Thyroid gland (tissue), 4 donors: ENCODE data around the gene ARFGAP2. TPM values are rescaled to one million over a fixed set of nuclear protein-coding genes. Genes with fewer than 3 reads are reported as not detected.

ENCODE experiments used
- DNase-seq, 2 donors: peaks; one replicate each; pipeline ENCODE4 v3.0.0-alpha.2; 2019
- H3K27ac ChIP-seq, 3 donors: fragments of 200-600 bp; sonication (generic); 1 replicate in 2 of 3; 2 replicates in 1 of 3; pipeline ENCODE4 v1.5.1; 2016 to 2019; ENCODE audit warnings: mild to moderate bottlenecking in 1 of 3, moderate library complexity in 1 of 3
- H3K27me3 ChIP-seq: fragments of 200-600 bp; sonication (generic); one replicate; pipeline ENCODE4 v1.5.1; 2019
- H3K36me3 ChIP-seq, 2 donors: fragments of 200-600 bp; sonication (generic); one replicate each; pipeline ENCODE4 v1.5.1; 2016 to 2019
- H3K4me1 ChIP-seq, 2 donors: fragments of 200-600 bp; sonication (generic); one replicate each; pipeline ENCODE4 v1.5.1; 2017 to 2019
- H3K4me3 ChIP-seq, 3 donors: fragments of 200-600 bp; sonication (generic); replicated peaks in 1 of 3; 1 replicate in 2 of 3; 2 replicates in 1 of 3; pipeline ENCODE4 v1.5.1; 2016; ENCODE audit warnings: mild to moderate bottlenecking in 1 of 3
- H3K9me3 ChIP-seq: fragments of 200-600 bp; sonication (generic); one replicate; pipeline ENCODE4 v1.5.1; 2017
- CTCF ChIP-seq, 6 experiments: fragments of 200-600 bp in 3 of 6; fragments of 450-650 bp in 3 of 6; sonication (generic) in 3 of 6; IDR thresholded peaks; one replicate each; pipeline ENCODE4 v1.5.1; 2016 to 2019; ENCODE audit warnings: antibody characterized with exemption in 6 of 6, mild to moderate bottlenecking in 2 of 6, inconsistent platforms in 1 of 6, moderate library complexity in 1 of 6
- POLR2A ChIP-seq, 2 donors: fragments of 450-650 bp; IDR thresholded peaks; one replicate each; pipeline ENCODE4 v1.6.1; 2017; ENCODE audit warnings: antibody characterized with exemption in 2 of 2, mild to moderate bottlenecking in 2 of 2, moderate library complexity in 1 of 2
- WGBS, 2 donors: methylation state at CpG; one replicate each; pipeline ENCODE4 v1.1.5; 2017; 5-methylcytosine and 5-hydroxymethylcytosine counted together
- intact Hi-C: fragments of 100-400 bp; cut with DNase I; formaldehyde crosslinking; loops from one replicate; pipeline ENCODE4 v1.15.1; 2023
- total RNA-seq, 4 donors: library from RNA; depleted of rRNA; stranded (reverse); fragments of >200 nt; gene quantifications; one replicate each; pipeline ENCODE4 v1.2.3, GENCODE V29; 2016

Gene ARFGAP2
- total RNA-seq, 4 donors from 2014 or later = 145 to 194 (median 160) TPM

DNA sequence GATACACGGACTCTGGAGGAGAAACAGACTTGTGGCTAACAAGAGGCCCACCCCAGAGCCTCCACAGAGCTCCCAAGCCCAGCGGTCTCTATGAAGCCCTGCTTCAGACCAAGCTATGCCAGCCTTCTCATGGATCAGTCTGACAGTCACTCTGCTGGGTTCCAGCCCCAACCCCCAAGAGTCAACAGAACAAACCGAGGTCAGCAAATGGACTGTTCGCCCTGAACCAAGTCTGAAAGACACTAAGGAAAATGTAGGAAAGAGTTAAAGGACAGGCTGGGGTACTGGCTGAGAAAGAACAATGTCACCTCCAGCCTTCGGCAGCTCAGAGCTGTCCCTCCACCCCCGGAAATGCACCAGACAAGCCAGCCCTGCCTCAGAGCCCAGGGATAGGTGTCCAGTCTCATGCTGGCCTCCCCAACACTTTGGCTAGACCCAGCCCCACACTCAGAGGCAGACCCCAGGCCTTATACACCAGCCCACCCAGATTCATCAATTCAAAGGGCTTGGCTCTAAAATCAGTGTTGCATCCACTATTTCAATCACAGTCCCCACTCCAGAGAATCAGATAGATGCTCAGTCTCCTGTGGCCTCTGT lies 3.8 kb downstream of the ARFGAP2 start:
- peaks cover 41 to 57% of the 10 kb centered on the region in 2 donors for H3K36me3 ChIP-seq
- H3K4me3 ChIP-seq = no peak overlapping the region
- H3K9me3 ChIP-seq = no peaks in the 10 kb centered on the region
- no peak for DNase-seq
- TF ChIP-seq CTCF (IDR thresholded peaks at IDR 0.05) (no peak), POLR2A (IDR thresholded peaks at IDR 0.05) (no peak)
- H3K4me1 ChIP-seq = peaks cover 16 to 20% of the 10 kb centered on the region in 2 donors
- H3K27ac ChIP-seq = no peak overlapping the region
- intact Hi-C loops = no loop called here
- H3K27me3 ChIP-seq = no peaks in the 10 kb centered on the region
- 82 to 92% methylated on average over 6 of the region's 6 CpGs for WGBS, 2 donors

DNA sequence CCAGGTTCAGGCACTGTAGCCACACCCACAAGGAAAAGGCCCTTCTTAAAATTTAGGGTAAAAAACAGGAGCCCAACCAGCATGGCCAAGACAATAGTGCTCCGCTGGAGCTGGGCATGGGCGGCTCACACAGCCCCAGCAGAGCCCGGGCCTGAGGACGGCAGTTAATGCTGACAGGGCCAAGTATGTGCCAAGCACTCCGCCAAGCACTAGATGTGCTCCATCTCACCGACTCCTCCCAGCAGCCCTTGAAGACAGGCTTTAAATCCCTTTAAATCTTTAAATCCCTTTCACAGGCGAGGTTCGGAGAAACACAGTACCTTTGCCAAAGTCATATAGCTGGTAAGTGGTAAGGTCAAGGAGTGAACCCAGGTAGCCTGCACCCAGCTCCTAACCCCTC lies 4.8 kb downstream of the ARFGAP2 start:
- H3K4me3 ChIP-seq = no peak overlapping the region
- WGBS, 2 donors = 74 to 87% methylated on average over 4 to 7 of the region's 8 CpGs
- H3K27me3 ChIP-seq = no peaks in the 10 kb centered on the region
- no peak for DNase-seq
- intact Hi-C loops = no loop called here
- TF ChIP-seq POLR2A (IDR thresholded peaks at IDR 0.05) (no peak), CTCF (IDR thresholded peaks at IDR 0.05) (no peak)
- H3K27ac ChIP-seq = no peak overlapping the region
- no peaks in the 10 kb centered on the region for H3K9me3 ChIP-seq
- H3K4me1 ChIP-seq = peaks cover 10 to 14% of the 10 kb centered on the region in 2 donors
- peaks cover 51 to 65% of the 10 kb centered on the region in 2 donors for H3K36me3 ChIP-seq

DNA sequence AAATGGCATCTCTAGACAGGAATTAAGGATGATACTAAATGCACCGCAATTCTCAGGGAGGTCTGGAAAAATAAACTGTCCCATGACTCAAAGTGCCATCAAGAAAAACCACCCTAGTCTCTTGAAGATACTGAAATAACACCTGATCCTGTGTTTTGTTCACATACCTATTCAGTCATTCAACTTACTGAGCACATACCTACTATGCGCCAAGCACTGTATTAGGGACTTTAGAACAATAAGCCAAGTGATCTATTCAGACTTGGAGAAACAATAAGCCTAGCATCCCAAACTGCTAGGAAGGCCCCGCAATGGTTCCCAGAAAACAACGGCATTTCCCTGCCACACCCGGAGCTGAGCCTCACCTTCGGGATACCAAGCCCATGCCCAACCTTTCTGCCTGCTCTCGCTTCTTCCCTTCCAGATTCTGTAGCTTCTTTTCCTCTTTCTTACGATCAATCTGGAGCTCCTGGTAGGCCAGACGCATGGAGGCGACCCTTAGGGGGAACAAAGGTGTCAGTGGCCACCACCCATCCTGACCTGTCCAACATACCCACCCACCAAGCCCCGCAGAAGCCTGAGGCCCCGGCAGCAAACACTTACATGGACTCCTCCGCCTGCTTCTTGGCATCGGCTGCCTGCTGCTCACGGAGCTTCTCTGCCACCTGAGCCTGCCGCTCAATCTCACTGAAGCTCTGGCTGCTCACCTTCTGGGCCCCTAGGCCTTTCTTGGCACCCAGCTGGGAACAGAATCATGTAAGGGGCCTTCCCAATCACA lies 5.4 kb downstream of the ARFGAP2 start:
- DNase-seq = no peak

GRCh38 chr11:47166368-47166767 lies 10.3 kb downstream of the ARFGAP2 start:
- H3K4me3 ChIP-seq = no peak overlapping the region
- no peaks in the 10 kb centered on the region for H3K9me3 ChIP-seq
- WGBS, 2 donors = 93 to 100% methylated on average over 1 to 5 of the region's 5 CpGs
- H3K4me1 ChIP-seq = no peaks in the 10 kb centered on the region
- TF ChIP-seq POLR2A (IDR thresholded peaks at IDR 0.05) = no peak
- TF ChIP-seq CTCF (IDR thresholded peaks at IDR 0.05) = no peak
- H3K27me3 ChIP-seq = no peaks in the 10 kb centered on the region
- peaks cover 68 to 71% of the 10 kb centered on the region in 2 donors for H3K36me3 ChIP-seq
- H3K27ac ChIP-seq = no peak overlapping the region
- DNase-seq = no peak
- intact Hi-C loops = no loop called here

More for the DNA sequence above, 5.4 kb downstream of the ARFGAP2 start:
- WGBS, 2 donors = 94% methylated on average over 16 of the region's 16 CpGs
- Histone ChIP-seq H3K27me3 (no peaks in the 10 kb centered on the region), H3K4me3 (no peak overlapping the region), H3K27ac (no peak overlapping the region), H3K36me3 (peaks cover 57 to 71% of the 10 kb centered on the region in 2 donors), H3K9me3 (no peaks in the 10 kb centered on the region), H3K4me1 (peaks cover 10 to 14% of the 10 kb centered on the region in 2 donors)
- intact Hi-C loops = no loop called here
- TF ChIP-seq CTCF (IDR thresholded peaks at IDR 0.05) = no peak
- TF ChIP-seq POLR2A (IDR thresholded peaks at IDR 0.05) = no peak

GRCh38 chr11:47165253-47165840 lies 11.3 kb downstream of the ARFGAP2 start:
- WGBS, 2 donors = 93% methylated on average over 15 to 16 of the region's 16 CpGs
- TF ChIP-seq CTCF (IDR thresholded peaks at IDR 0.05) (no peak), POLR2A (IDR thresholded peaks at IDR 0.05) (no peak)
- no peak for DNase-seq
- intact Hi-C loops = no loop called here
- no peaks in the 10 kb centered on the region for H3K4me1 ChIP-seq
- H3K9me3 ChIP-seq = no peaks in the 10 kb centered on the region
- no peaks in the 10 kb centered on the region for H3K27me3 ChIP-seq
- peaks cover 61 to 62% of the 10 kb centered on the region in 2 donors for H3K36me3 ChIP-seq
- H3K4me3 ChIP-seq = no peak overlapping the region
- no peak overlapping the region for H3K27ac ChIP-seq
